Ramos (cell line): Measurements from ENCODE around the gene KIAA0513.

ENCODE experiments used
- in situ Hi-C: fragments of 300-500 bp; cut with MboI; formaldehyde crosslinking; loops from one replicate; pipeline ENCODE4 v1.14.3; 2022; ENCODE audit warnings: low sequenced_read_pairs; ENCODE audit not compliant: unreplicated experiment

Gene KIAA0513

GRCh38 chr16:85141491-85142128, 114.0 kb downstream of the KIAA0513 start:
- in situ Hi-C loops: no loop called here

- in situ Hi-C loops: no loop called here
These were observed 114.5 kb downstream of the KIAA0513 start for GRCh38 chr16:85142129-85142513.

GRCh38 chr16:85142771-85143211, 115.2 kb downstream of the KIAA0513 start:
- in situ Hi-C loops: no loop called here
